Astrocyte (in vitro differentiated cells and primary cell): ENCODE results near the gene COX19. TPM values are rescaled to one million over a fixed set of nuclear protein-coding genes. Genes with fewer than 3 reads are reported as not detected.
A peak's percentile ranks its signal among the peaks of the same experiment; 100 is the strongest.

ENCODE experiments used
- DNase-seq: peaks from one replicate; pipeline ENCODE4 v3.0.0-alpha.2; 2010; ENCODE audit warnings: low read depth
- FAIRE-seq: peaks from 2 replicates; lab custom pipeline; 2011; peaks lifted over from hg19 to GRCh38; lab: Jason Lieb, UNC
- H2AFZ ChIP-seq: 2 replicates; pipeline ENCODE4 v1.6.0; 2012; ENCODE audit warnings: low read depth, low read length, inconsistent platforms
- H3K27ac ChIP-seq: 2 replicates; pipeline ENCODE4 v1.5.1; 2011; ENCODE audit warnings: low read depth, low read length, inconsistent platforms
- H3K27me3 ChIP-seq: 2 replicates; pipeline ENCODE4 v1.6.0; 2011; ENCODE audit warnings: low read length, inconsistent platforms; ENCODE audit not compliant: insufficient read depth
- H3K36me3 ChIP-seq: 2 replicates; pipeline ENCODE4 v1.5.1; 2011; ENCODE audit warnings: low read length, inconsistent platforms; ENCODE audit not compliant: insufficient read depth
- H3K4me1 ChIP-seq: 2 replicates; pipeline ENCODE4 v1.5.1; 2011; ENCODE audit warnings: low read length, inconsistent platforms; ENCODE audit not compliant: insufficient read depth
- H3K4me2 ChIP-seq: 2 replicates; pipeline ENCODE4 v1.6.0; 2012; ENCODE audit warnings: low read length, inconsistent platforms
- H3K4me3 ChIP-seq: 2 replicates; pipeline ENCODE4 v1.5.1; 2011; ENCODE audit warnings: low read depth, mild to moderate bottlenecking, low read length, inconsistent platforms; ENCODE audit not compliant: insufficient read depth
- H3K79me2 ChIP-seq: 2 replicates; pipeline ENCODE4 v1.6.0; 2012; ENCODE audit warnings: mild to moderate bottlenecking, low read length, inconsistent platforms; ENCODE audit not compliant: insufficient read depth
- H3K9ac ChIP-seq: 2 replicates; pipeline ENCODE4 v1.6.0; 2012; ENCODE audit warnings: mild to moderate bottlenecking, low read length, inconsistent platforms
- H3K9me3 ChIP-seq: 2 replicates; pipeline ENCODE4 v1.5.1; 2012; ENCODE audit warnings: low read depth, mild to moderate bottlenecking, low read length, inconsistent platforms; ENCODE audit not compliant: insufficient read depth
- H4K20me1 ChIP-seq: 2 replicates; pipeline ENCODE4 v1.6.0; 2012; ENCODE audit warnings: low read length, inconsistent platforms; ENCODE audit not compliant: insufficient read depth
- H3K27ac Mint-ChIP-seq: one replicate; pipeline ENCODE4 v1.8.0; 2021; ENCODE audit warnings: mild to moderate bottlenecking, mixed read lengths; ENCODE audit not compliant: unreplicated experiment
- H3K27me3 Mint-ChIP-seq: one replicate; pipeline ENCODE4 v1.8.0; 2021; ENCODE audit warnings: low read depth, mixed read lengths; ENCODE audit not compliant: unreplicated experiment
- H3K36me3 Mint-ChIP-seq: one replicate; pipeline ENCODE4 v1.8.0; 2021; ENCODE audit warnings: low read depth, mixed read lengths; ENCODE audit not compliant: unreplicated experiment
- H3K4me1 Mint-ChIP-seq: one replicate; pipeline ENCODE4 v1.8.0; 2021; ENCODE audit warnings: low read depth, mixed read lengths; ENCODE audit not compliant: unreplicated experiment
- H3K4me3 Mint-ChIP-seq: one replicate; pipeline ENCODE4 v1.8.0; 2021; ENCODE audit warnings: mild to moderate bottlenecking, moderate library complexity, mixed read lengths; ENCODE audit not compliant: unreplicated experiment
- H3K9me3 Mint-ChIP-seq: one replicate; pipeline ENCODE4 v1.8.0; 2021; ENCODE audit warnings: mild to moderate bottlenecking, mixed read lengths; ENCODE audit not compliant: unreplicated experiment
- CTCF ChIP-seq: IDR thresholded peaks from 2 replicates; pipeline ENCODE4 v1.5.1; 2011; ENCODE audit warnings: low read depth, mild to moderate bottlenecking, inconsistent platforms, low read length, moderate library complexity; ENCODE audit not compliant: insufficient read depth
- EZH2 ChIP-seq: IDR thresholded peaks from 2 replicates; pipeline ENCODE4 v1.6.1; 2012; ENCODE audit warnings: mild to moderate bottlenecking, low read length, inconsistent platforms; ENCODE audit not compliant: insufficient read depth
- total RNA-seq: library from RNA; stranded (reverse); gene quantifications from 2 replicates; pipeline ENCODE4 v1.2.1, GENCODE V29; 2021

COX19 gene
- total RNA-seq, 1 donor from 2014 or later: 13.4 TPM

GRCh38 chr7:992709-993607, 17.6 kb upstream of the COX19 start:
- H2AFZ ChIP-seq: no peak overlapping the region
- peaks cover 2% of the 10 kb centered on the region for H3K4me1 Mint-ChIP-seq
- H3K4me3 ChIP-seq: no peak overlapping the region
- H3K9me3 Mint-ChIP-seq: no peaks in the 10 kb centered on the region
- DNase-seq: peak; percentile 83
- H3K4me2 ChIP-seq: peak overlapping the region; percentile 52
- no peaks in the 10 kb centered on the region for H3K79me2 ChIP-seq
- no peak overlapping the region for H3K4me3 Mint-ChIP-seq
- no peaks in the 10 kb centered on the region for H3K9me3 ChIP-seq
- peak overlapping the region; percentile 62 for H3K27ac Mint-ChIP-seq
- peak overlapping the region; percentile 6 for H3K9ac ChIP-seq
- peaks cover 4% of the 10 kb centered on the region for H4K20me1 ChIP-seq
- H3K27ac ChIP-seq: no peak overlapping the region
- no peaks in the 10 kb centered on the region for H3K36me3 ChIP-seq
- H3K27me3 Mint-ChIP-seq: no peaks in the 10 kb centered on the region
- no peak for FAIRE-seq
- TF ChIP-seq CTCF (peak; percentile 84), EZH2 (no peak)
- peaks cover 6% of the 10 kb centered on the region for H3K4me1 ChIP-seq
- no peaks in the 10 kb centered on the region for H3K27me3 ChIP-seq
- no peaks in the 10 kb centered on the region for H3K36me3 Mint-ChIP-seq

GRCh38 chr7:991729-992656, 16.6 kb upstream of the COX19 start:
- Histone ChIP-seq H3K4me1 (peaks cover 6% of the 10 kb centered on the region), H3K9me3 (no peaks in the 10 kb centered on the region), H3K79me2 (no peaks in the 10 kb centered on the region), H2AFZ (no peak overlapping the region), H3K27ac (no peak overlapping the region), H3K4me3 (no peak overlapping the region), H3K9ac (no peak overlapping the region), H3K27me3 (no peaks in the 10 kb centered on the region), H3K36me3 (no peaks in the 10 kb centered on the region), H4K20me1 (peaks cover 4% of the 10 kb centered on the region), H3K4me2 (no peak overlapping the region)
- TF ChIP-seq CTCF (no peak), EZH2 (no peak)
- H3K4me1 Mint-ChIP-seq: no peaks in the 10 kb centered on the region
- H3K4me3 Mint-ChIP-seq: no peak overlapping the region
- no peak overlapping the region for H3K27ac Mint-ChIP-seq
- H3K36me3 Mint-ChIP-seq: no peaks in the 10 kb centered on the region
- no peak for DNase-seq
- FAIRE-seq: no peak
- H3K27me3 Mint-ChIP-seq: no peaks in the 10 kb centered on the region
- no peaks in the 10 kb centered on the region for H3K9me3 Mint-ChIP-seq
